Measurements from ENCODE around the gene GLRA3. TPM values are rescaled to one million over a fixed set of nuclear protein-coding genes. Genes with fewer than 3 reads are reported as not detected.
"Not testable (repeated sequence)": the region's sequence is repeated elsewhere in the genome, so short reads cannot be mapped to it uniquely, and the experiment has no call there.

The GLRA3 gene
- not detected in 2 replicates for total RNA-seq

DNA sequence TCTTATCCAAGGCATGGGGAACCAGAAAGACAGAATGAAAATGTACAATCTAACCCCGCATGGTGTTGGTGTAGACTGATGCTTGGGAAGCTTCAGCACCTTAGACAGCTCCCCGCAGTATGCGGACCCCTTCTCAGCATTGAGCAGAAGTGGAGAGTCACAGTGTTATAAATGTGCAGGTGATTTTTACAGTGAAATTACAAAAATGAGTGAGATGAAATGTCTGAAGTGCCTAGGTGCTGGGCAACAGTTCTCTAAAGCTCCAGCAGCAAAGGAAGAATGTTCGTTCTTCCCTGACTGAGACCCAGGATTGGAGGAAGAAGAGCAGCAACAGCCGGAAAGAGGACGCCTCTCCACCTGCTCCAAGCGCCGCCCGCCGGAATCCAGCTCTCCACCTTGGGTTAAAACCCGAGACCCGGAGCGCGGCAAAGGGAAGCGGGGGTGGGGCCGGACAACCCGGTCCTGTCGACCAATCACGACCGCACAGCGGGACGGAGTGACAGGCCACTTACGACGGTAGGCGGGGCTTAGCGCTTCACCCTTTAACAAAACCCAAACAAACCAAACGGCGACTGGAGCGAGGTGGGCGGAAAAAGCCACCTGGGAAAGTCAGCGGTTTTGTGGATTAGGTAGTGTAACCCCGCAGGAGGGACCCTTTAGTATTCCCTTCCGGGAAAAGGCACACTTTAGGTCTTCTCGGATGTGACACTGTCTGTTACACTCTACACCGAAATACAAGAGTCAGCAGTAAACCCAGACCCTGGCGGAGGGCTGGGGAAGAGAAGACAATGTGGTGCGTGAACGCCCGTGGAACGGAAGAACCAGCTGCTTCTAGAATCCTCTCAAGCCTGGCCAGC, at the start of gene GLRA3:
GLRA3 (minus strand) TSS at position 403 of the 857 bp plus-strand sequence. CDS start 436 bp downstream, outside the sequence.
- intact Hi-C loops (cut with micrococcal nuclease), result loop anchor here (2.0 kb wide), 1 partner anchor 612 kb away; no protein-coding TSS in a partner anchor

DNA sequence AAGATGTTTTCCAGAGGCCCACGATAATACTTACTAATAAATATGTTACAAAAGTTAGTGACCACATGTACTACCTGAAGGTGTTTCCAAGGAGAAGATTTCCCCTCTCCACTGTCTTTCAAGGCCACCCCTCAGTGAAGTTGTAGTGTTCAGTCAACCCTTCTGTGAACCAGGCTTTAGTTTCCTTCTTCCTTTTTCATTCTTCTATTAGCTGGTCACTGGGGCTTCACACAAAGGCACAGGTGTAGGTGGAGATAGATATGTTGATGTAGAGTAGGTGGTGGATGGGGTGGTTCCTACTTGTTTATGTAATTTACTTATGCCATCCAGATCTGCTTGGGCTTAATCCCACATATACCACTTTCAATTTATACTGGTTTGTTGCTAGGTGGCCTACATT, 45.9 kb upstream of the GLRA3 start:
- intact Hi-C loops (cut with micrococcal nuclease), result loop anchor here (2.0 kb wide), 1 partner anchor 662 kb away; no protein-coding TSS in a partner anchor

DNA sequence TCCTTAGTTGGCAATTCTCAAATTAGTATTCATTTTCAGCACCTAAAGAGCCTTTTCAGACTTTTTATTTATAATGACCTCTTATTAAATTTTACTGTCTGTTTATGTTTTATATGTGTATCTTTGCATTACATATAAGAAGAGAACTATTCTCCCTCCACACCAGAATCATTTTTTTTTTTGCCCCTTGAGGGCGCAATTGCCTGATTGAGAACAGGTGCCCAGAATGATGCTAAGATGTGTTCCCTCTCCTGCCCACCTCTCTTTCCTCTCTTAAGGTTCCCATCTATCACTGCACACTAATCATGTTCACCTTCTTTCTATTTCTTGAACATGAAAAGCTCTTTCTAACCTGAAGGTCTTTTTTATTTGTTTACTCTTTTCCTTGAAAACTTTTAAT, 44.9 kb upstream of the GLRA3 start:
- intact Hi-C loops (cut with micrococcal nuclease), result loop anchor here (2.0 kb wide), 1 partner anchor 663 kb away; no protein-coding TSS in a partner anchor

DNA sequence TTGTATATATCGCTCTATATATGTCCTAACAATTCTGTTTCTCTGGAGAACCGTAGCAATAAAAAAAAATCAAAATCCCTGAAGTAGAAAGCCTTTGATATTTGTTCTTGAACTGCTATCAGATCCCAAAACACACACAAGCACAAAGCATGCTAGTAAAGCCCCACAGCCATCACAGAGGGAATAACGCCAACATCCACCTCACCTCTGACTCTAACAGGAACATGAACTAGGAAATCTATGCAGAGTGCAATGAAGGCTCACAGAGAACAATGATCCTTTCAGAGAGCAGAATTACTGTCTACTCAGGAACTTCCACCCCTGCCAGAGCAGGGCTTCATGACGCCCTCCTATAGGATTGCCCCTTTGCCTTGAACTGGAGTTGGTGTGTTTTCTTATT, 44.1 kb upstream of the GLRA3 start:
- intact Hi-C loops (cut with micrococcal nuclease), result not testable (repeated sequence)

DNA sequence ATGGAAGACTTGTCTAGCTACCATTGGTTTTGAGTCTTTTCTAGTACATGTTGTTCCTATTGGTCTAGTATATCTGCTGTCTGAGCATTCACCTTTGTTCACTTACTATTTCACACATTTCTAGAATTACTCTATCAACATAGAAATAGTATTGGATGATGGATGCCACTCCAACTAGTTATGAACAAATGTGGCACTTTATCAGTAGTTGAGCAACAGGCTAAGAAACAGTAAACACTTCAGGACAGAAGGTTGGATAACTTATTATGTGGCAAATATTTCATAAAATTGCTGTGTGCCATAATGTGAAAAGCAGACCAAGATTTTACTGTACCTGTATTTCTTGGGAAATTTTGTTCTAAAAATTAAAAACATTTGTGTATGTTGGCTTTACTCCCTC, 42.4 kb upstream of the GLRA3 start:
- intact Hi-C loops (cut with micrococcal nuclease), result no loop called here

DNA sequence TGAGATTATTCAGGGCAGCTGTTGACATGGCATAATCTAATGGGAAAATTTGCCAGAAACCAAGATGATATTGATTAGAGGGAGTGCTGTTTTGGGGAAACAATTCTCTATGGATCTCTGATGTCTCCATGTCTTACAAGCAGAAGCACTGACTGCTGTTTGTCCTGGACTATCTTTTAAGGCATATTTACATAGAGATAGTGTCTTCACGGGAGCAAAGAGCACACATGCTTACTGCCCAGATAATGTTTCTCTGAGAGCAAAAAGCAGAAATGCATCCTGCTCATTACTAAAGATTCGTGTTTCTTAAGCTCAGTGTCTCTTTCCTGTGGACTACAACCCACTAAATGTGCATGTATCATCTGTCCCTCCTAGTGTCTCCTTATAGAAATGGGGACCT, 41.3 kb upstream of the GLRA3 start:
- intact Hi-C loops (cut with micrococcal nuclease), result no loop called here

DNA sequence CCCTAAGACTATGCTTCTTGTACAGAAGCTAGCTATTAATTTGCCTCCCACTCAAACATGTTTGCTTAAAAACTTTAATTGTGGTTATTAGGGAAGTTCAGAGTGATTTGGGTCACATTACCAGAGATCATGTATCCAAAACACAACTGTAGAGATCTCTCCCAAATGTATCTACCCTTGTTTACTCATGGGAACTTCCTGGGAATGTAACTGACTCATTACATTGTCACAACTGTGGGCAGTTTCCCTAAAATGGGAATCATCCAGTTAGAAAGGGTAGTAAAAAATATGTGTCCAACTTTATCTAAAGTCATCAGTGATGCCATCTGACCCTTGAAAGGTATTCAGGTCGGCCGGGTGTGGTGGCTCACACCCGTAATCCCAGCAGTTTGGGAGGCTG, 40.3 kb upstream of the GLRA3 start:
- intact Hi-C loops (cut with micrococcal nuclease), result no loop called here

DNA sequence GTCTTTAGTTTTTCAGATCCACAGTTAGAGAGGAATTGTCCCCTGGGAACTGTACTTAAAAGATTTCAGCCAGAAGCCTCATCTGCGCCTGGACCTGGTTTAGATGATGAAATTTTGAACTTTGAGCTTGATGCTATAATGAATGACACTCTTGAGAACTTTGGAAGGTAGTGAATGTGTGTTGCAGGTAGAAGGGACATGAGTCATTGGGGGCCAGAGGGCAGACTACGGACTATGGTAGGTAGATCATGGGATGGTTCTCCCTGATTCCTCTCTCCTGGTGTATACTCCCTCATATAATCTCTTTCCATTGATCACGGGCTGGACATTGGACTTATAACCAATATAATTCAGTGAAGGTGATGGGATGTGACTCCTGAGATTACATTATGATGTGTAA, 38.9 kb upstream of the GLRA3 start:
- intact Hi-C loops (cut with micrococcal nuclease), result no loop called here

DNA sequence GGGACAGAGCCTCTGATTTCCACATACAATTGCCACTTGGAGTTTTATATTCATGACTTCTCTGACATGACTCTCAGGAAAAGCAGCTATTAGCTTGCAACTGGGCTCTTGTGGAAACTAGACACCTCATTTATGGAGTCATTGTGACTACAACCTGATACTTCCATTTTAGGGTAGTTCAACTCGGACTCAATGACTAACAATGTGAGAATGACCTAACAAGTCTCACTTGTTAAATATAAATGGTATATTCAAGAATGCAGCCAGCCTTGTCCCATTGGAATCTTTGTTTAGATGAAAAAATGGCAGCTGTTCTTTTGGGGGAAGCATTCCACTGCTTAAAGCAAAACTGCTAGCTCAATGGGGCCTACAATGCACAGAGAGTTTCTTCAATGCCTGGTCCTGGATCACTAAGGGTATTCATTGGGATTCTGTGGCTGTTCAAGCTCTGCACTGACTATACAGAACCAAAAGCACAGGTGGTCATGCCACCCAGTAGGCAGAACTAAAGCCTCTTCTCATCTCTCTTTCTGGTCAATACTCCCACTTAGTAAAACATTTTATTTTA, 36.5 kb upstream of the GLRA3 start:
- intact Hi-C loops (cut with micrococcal nuclease), result no loop called here

DNA sequence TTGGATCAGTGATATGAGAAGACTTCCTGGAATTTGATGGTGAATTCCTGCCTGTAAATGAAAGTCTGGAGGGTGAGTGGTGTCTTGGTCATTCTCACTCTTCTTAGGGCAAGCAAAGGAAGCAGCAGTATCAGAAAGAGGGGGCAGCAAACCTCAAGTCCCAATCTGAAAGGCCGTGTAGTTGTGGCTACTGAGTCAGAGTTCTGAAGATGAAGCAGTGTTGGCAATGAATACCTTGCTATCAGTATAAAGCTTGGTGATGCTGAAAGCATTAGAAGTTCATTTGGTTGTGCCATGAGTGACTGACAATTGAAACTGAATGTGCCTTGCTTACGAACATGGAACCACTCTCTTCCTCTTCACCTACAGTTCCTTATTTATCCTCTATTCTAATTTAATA, 35.0 kb upstream of the GLRA3 start:
- intact Hi-C loops (cut with micrococcal nuclease), result no loop called here

DNA sequence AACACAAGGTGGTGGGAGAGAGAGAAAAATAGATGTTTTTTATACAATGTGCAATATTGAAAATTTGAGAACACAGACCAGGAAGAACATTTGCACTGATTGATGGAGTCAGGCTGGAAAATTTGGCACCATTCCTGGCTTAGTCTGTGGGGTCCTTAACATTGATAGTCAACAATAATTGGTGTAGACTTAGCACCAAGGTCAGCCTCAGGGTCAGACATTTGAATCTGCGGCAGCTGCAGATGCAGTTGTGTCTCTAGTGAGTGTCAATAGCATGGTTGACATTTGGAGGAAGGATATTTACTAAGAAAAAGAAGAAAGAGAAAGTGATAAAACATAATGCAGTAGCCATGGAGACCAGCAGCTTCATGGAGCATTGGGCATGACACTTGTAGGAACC, 31.5 kb upstream of the GLRA3 start:
- intact Hi-C loops (cut with micrococcal nuclease), result no loop called here

DNA sequence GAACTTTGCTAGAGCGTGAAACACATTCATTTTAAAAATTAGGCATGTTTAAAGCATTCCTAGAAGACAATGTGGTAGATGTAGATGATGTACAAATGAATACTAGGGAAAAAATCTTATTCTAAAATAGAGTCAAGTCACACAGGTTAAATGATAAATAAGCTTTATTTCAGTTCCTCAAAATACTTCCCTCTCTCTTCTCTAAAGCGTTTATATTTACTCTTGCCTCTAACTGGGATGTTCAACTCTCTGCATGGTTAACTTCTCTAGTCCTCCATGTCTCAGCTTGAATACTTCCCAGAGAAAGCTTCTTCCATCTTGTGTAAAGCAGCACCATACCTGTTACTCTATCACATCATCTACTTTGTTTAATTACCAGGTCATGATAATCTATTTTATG, 30.9 kb upstream of the GLRA3 start:
- intact Hi-C loops (cut with micrococcal nuclease), result no loop called here

DNA sequence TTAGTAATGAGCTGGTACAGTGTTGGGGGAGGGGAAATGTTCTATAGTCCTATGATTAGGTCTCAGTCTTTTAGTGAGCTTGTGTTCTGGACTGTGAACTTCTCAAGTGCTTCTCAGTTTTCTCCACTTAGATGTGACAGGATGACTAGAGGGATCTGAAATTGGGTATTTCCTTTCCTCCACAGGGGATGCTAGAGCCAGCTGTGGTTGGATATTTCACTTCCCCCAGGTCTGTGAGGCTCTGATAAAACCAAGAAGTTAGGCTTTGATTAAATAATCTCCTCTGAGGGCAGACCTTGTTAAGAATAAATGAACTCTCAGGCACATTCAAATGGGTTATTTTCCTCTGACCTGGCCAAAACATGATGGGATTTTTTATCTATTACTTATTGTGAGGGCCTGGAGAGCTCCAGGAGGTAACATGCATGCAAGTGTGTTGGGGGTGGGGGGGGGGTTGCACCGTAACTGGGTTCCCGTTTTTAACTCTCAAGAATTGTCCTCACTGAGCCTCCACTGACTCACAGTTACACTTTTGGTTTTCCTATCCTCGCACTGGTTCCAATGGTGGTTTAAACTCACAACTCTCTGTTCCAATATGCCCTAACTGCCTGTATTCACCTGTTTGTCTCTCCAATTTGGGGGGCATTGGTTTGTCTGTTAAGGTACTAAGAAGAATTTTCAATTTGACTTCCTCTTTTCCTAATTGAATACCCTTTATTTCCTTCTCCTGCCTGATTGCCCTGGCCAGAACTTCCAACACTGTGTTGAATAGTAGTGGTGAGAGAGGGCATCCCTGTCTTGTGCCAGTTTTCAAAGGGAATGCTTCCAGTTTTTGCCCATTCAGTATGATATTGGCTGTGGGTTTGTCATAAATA, 28.1 kb upstream of the GLRA3 start:
- intact Hi-C loops (cut with micrococcal nuclease), result no loop called here

DNA sequence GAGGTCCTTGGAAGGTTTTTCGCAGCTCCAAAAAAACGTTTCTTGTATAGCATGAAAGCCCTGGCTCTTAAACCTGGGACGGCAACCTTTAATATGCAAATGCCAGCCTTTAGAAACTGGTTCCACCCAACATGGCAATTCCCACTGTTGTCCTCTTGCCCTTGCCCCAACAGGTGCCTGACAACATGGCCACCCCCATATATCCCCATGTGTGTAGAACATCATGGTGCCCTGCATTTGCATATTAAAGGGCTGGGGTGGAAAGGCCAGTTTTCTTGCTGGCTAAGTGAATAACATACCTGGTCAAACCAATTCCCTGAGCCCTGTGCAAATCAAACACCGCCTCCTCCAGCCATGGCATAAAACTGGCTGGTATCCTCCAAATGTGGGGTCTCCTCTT, 26.0 kb upstream of the GLRA3 start:
- intact Hi-C loops (cut with micrococcal nuclease), result no loop called here

DNA sequence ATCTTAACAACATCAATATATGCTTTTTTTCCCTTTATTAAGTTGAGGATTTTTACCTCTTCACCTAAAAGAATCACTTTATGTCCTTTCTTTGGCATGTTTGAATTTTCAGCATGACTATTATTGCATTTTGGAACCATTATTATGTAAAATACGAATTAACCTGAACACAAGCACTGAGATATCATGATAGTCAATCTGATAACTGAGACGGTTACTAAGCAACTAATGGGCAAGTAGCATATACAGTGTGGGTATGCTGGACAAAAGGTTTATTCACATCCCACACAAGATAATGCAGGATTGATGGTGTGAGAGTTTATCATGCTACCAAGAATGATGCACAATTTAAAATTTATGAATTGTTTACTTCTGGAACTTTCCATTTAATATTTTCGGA, 24.6 kb upstream of the GLRA3 start:
- intact Hi-C loops (cut with micrococcal nuclease), result no loop called here

DNA sequence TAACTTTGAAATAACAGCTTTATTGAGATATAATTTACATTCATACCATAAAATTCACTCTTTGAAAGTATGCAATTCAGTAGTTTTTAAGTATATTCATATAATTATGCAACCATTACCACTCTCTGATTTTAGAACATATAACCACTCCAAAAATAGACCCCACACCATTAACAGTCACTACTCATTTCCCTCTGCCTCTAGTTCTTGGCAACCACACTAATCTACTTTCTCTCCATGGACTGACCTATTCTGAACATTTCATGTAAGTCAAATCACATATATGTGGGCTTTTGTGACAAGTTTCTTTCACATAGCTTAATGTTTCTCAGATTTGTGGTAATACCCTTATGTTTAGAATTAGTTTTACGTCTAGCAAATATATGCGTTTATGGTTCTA, 19.5 kb upstream of the GLRA3 start:
- intact Hi-C loops (cut with micrococcal nuclease), result no loop called here

DNA sequence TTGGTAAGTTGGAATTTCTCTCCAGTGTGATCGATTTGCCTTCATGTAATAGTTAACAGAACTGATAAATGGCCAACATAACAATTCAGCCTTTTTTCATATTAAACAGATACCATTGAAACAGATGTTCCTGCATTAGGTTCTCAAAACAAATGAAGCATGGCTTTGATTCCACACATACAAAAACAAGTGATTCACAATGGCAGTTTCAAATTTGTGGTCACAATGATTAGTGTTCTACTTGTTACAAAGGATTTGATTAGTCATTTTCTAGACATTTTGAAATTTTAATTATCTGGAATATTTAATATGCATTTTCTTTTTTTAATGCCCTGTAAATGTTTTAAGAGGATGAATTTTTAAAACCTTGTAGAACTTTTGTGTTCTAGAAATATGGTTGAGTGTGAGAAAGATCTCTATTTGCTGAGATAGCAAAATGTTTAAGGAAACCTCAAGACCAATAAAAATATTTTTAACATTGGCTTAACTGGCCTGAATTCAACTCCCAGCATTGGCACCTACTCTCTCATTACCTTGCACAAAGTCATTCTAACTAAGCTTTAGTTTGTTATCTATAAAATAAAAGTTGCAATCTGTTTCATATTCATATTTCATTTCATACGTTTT, 18.9 kb upstream of the GLRA3 start:
- intact Hi-C loops (cut with micrococcal nuclease), result no loop called here

DNA sequence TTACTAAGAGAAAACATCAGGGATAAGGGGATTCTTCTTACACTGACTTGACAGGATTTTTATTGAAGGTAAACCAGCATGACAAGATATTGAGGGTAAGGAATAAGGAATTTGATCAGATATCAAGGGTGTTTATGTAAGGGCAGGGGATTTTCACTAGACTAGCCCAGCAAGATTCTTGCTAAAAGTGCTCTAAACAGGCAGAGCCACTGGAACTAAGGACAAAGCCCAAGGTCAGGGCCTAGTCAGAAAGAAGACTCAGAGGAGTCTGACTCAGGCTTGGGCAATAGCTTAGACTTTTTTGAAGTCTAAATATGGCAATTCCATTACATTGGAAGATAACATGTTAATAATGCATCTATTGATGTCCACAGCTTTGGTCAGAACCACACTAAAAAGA, 6.5 kb upstream of the GLRA3 start:
- intact Hi-C loops (cut with micrococcal nuclease), result no loop called here

DNA sequence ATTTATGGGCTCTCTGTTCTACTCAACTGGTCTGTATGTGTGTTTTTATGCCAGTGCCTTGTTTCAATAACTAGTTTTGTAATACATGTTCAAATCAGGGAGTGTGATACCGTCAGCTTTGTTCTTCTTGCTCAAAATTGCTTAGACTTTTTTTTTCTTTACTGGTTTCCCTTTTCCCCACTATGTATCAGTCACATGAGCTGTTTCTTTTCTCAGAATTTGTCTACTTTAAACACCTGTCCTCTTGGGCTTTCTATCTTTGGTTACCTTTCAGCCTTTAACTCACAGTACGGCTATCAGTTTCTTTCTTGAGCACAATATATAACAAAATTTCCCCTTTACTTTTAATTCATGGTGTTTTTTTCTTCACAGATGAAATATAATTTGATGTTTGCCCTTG, 5.4 kb upstream of the GLRA3 start:
- intact Hi-C loops (cut with micrococcal nuclease), result no loop called here

DNA sequence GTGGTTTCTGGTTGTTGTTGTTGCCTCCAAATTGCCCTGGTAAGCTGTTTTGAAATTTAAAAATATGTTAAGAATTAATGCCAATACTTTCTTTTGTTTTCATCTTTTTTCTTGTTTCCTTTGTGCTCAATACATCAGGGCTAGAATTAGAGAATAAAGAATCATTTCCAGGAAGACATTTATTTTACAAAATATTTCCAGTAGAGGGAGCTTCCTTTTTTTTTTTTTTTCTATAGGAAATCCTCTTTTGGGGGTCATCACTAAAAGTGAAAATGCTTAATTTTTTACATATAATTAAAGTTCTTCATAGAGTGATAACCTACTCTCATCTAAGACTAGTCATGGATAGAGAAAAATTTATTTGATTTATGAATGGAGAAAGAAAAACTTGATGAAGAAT, 2.4 kb downstream of the GLRA3 start:
- intact Hi-C loops (cut with micrococcal nuclease), result no loop called here

DNA sequence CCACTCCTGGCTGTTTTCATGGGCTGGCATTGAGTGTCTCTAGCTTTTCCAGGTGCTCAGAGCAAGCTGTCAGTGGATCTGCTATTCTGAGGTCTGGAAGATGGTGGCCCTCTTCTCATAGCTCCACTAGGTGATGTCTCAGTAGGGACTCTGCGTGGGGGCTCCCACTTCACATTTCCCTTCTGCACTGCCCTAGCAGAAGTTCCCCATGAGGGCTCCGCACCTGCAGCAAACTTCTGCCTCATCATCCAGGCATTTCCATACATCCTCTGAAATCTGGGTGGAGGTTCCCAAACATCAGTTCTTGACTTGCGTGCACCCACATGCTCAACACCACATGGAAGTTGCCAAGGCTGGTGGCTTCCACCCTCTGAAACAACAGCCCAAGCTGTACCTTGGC, 13.8 kb downstream of the GLRA3 start:
- intact Hi-C loops (cut with micrococcal nuclease), result no loop called here

DNA sequence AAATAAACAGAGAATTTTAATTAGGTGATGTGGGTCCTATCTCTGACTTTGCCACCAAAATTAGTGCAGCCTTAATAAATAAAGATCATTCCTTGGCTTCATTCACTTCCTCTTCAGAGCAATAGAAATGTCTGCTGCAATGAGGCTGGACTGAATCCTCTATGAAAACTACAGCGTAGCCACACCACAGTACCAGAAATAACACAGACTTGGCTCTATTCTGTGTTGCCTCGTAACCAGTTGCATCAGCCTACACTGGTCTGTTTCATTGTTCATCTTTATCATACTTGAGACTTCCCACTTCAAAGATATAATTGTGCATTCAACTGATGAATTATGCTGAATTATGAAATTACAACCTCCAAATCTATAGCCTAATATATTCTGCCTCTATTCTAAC, 15.8 kb downstream of the GLRA3 start:
- intact Hi-C loops (cut with micrococcal nuclease), result no loop called here
